HG03039 (cell line): ENCODE results near the gene ANKRD61.
"Not testable (repeated sequence)": the region's sequence is repeated elsewhere in the genome, so short reads cannot be mapped to it uniquely, and the experiment has no call there.

Experiments used
- ATAC-seq: cut with Tn5 transposase; IDR thresholded peaks from one replicate; pipeline ENCODE4 v1.9.1; 2021; ENCODE audit warnings: mild to moderate bottlenecking, moderate library complexity; ENCODE audit not compliant: unreplicated experiment

Gene ANKRD61

DNA sequence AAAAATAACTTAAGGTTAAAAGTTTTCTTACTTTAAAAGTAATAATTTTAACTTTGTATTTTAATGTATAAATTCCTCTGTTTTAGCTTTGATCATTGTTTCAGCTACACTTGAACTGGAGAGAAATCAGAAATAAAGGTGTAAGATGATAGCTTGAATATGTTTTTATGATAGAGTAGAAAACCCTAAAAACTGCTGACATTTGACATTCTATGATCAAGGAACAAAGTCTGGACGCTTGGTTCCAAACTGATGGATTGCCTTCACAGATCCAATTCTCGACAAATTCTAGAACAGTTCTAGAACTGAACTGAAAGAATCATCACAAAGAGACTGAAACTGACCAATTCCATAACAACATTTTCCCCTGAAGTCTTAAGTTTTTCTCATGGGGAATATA is at the start of gene ANKRD61:
Gene ANKRD61, plus strand, starts transcription at position 389 of the 400 bp plus-strand sequence. Its CDS starts 0 bp downstream, at position 389.
- ATAC-seq: no peak

DNA sequence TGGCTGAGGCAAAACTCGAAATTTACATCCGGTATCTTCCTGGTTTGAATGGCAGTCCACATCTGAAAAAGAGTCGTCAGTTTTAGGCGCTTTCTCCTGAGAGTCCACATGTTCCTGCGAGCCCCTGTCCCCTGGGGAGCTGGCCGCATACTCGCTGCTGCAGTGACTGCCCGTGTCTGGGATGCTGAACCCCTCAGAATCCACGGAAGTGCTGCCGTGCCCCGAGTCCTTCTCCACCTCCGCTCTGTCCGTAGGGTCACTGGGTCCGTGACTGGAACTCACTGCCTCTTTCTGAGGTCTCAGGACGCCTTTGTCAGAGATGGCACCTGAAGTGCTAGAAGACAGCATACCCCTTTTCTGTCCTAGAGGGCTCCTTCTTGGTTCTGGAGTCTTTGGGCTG is 44.1 kb upstream of the ANKRD61 start:
- not testable (repeated sequence) for ATAC-seq

- no peak for ATAC-seq
Observed at GRCh38 chr7:5997210-5997808, 33.9 kb upstream of the ANKRD61 start.

- no peak for ATAC-seq
Observed at GRCh38 chr7:6007386-6007785, 23.8 kb upstream of the ANKRD61 start.

GRCh38 chr7:6007835-6008590 is 23.2 kb upstream of the ANKRD61 start:
- ATAC-seq: not testable (repeated sequence)

- peak; percentile 94 for ATAC-seq
Observed at GRCh38 chr7:6008668-6009611, 22.2 kb upstream of the ANKRD61 start, which contains the start of the genes AIMP2 and PMS2. Gene AIMP2 (plus strand): TSS chr7:6009272. CDS start chr7:6009364, 92 bp downstream. Gene PMS2 (minus strand): TSS chr7:6009049. CDS start chr7:6009019, 30 bp downstream.

DNA sequence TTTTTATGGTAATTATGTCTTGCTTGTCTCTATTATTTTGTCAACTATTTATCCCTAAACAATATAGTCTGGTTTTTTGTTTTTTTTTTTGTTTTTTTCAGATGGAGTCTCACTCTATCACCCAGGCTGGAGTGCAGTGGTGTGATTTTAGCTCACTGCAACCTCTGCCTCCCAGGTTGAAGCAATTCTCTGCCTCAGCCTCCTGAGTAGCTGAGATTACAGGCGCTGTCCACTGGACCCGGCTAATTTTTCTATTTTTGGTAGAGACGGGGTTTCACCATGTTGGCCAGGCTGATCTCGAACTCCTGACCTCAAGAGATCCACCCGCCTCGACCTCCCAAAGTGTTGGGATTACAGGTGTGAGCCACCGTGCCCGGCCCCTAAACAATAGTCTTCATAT is 20.8 kb upstream of the ANKRD61 start:
- not testable (repeated sequence) for ATAC-seq

DNA sequence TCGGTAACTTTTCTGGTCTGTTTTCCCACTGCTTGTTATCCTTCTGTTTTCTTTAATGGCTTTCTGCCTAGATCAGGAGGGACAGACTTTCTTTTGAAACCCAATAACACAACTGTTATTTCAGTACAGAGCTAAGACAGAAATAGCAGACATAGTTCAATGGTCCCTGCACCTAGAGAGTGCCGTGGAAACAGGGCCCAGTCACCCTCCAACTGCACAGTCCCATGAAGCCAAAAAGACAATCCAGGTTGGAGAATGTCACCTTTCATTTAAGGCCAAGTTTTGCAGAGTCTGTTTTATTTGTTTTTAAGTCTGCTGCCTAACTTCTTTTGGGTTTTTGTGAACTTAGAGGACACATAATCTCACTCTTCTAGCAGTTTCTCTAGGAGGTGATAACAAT is 19.6 kb upstream of the ANKRD61 start:
- no peak for ATAC-seq

GRCh38 chr7:6012355-6013104 is 18.6 kb upstream of the ANKRD61 start:
- ATAC-seq: no peak

GRCh38 chr7:6015917-6016652 is 15.1 kb upstream of the ANKRD61 start:
- ATAC-seq: no peak

DNA sequence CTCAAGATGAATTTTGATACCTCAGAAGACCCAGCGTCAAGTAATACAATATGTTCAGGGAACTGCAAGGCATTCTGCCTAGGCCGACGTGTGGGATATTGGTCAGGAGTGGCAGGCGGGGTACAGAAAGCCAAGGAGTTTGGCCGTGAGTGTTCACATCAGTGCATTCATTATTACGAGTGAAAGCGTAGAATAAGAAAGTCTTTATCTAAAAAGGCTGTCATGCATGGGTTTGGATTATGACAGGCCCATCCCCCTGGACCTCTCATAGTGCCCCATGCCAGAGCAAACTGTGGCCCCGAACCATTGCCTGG is 14.6 kb upstream of the ANKRD61 start:
- ATAC-seq: no peak

- no peak for ATAC-seq
Observed at GRCh38 chr7:6020371-6021286, 10.5 kb upstream of the ANKRD61 start.

DNA sequence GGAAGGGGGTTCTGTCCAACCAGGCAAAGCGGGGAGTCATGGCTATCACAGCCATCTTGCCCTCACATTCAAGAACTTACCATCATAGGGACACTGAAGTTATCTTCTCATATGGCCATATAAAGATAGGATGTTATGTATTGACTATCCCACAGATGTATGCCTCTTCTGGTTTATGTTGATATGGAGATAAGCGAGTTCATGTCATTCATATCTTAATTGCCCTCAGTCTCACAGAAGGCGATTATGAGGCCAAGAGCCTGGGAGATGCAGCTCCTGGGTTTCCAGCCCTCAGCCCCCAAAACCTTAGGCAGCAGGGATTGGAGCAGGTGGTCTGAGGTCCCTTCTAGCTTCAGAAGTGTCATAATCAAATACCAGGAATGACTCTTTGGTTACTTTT is 8.5 kb upstream of the ANKRD61 start:
- ATAC-seq: no peak

GRCh38 chr7:6023974-6024435 is 7.2 kb upstream of the ANKRD61 start:
- no peak for ATAC-seq

GRCh38 chr7:6026011-6026819 is 5.0 kb upstream of the ANKRD61 start:
- ATAC-seq: peak; percentile 81

DNA sequence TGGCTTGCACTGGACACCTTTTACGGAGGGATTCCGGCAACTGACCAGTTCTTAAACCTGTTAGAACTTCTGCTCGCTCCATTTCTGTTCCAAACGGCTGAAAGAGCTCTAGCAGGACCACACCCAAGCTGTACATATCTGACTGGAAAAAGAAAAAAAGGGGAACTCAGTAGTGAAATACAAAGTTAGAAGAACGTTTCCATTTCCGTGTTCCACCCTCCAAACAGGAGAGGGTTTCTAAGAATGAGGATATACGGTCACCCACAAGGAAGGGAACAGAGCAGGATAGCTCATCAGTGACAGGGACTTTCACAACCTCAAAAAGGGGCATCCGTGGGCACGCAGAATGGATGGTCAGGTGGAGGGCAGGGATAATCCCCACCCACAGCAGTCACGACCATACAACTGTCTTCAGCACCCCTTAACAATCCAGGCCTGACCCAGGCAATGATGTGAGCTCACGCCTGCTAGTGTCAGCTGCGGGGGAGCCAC is 4.3 kb upstream of the ANKRD61 start:
- no peak for ATAC-seq

DNA sequence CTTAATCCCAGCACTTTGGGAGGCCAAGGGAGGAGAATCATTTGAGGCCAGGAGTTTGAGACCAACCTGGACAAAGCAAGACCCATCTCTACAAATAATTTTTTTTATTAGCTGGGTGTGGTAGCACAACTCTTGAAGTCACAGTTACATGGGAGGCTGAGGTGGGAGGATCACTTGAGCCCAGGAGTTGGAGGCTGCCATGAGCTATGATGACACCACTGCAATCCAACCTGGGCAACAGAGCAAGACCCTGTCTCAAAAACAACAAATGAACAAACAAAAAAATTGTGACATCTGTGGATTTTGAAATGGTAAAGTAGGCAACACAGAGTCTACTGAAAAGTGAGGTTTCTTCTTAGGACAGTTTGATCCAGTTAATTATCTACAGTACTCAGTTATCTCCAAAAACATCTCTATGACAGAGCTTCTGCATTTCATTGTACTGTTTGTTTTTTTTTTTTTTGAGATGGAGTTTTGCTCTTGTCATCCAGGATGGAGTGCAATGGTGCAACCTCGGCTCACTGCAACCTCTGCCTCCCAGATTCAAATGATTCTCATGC is 3.3 kb upstream of the ANKRD61 start:
- no peak for ATAC-seq
